Measurements from ENCODE around the gene MINK1. TPM values are rescaled to one million over a fixed set of nuclear protein-coding genes. Genes with fewer than 3 reads are reported as not detected.
A peak's percentile ranks its signal among the peaks of the same experiment; 100 is the strongest.

The MINK1 gene
- total and polyA plus RNA-seq, 2 donors (not counting 1 experiment from before 2014, with no cell fraction given), result 109 to 160 TPM

GRCh38 chr17:4899341-4900230 lies 66.4 kb downstream of the MINK1 start, which contains the start of gene C17orf107:
Gene C17orf107 (plus strand): TSS chr17:4899536. CDS start chr17:4899763, 227 bp downstream.
- peaks cover 4% of the 10 kb centered on the region for H3K27me3 Mint-ChIP-seq
- peaks cover 0 to 24% of the 10 kb centered on the region in 2 experiments for H3K36me3 ChIP-seq (replicated peaks in 1 of 2; ENCODE audit: control extremely low read depth in 1 of 2, control insufficient read depth in 1 of 2, extremely low read depth in 1 of 2, insufficient read depth in 2 of 2, low read length in 1 of 2)
- WGBS (ENCODE audit: insufficient coverage), result 12% methylated on average over 60 of the region's 60 CpGs
- H3K9me3 ChIP-seq (ENCODE audit: control extremely low read depth in 1 of 3, control insufficient read depth in 2 of 3, insufficient read depth in 1 of 3, low read length in 2 of 3), result peaks cover 0 to 25% (median 0%) of the 10 kb centered on the region in 3 donors
- H4K20me1 ChIP-seq (ENCODE audit: control insufficient read depth, insufficient read depth, low read length, poor library complexity, severe bottlenecking), result no peaks in the 10 kb centered on the region
- ATAC-seq (ENCODE audit: low read depth) (peak; percentile 83), DNase-seq (peak; percentile 97)
- peak within 1 kb of the TSS; percentile 68 for H3K9ac ChIP-seq (ENCODE audit: low read length)
- peak within 1 kb of the TSS; percentile 93 for H3K27ac Mint-ChIP-seq
- no peaks in the 10 kb centered on the region for H3K79me2 ChIP-seq (ENCODE audit: control insufficient read depth, insufficient read depth, low read length)
- peaks cover 48% of the 10 kb centered on the region for H3K4me1 Mint-ChIP-seq
- H3K27ac ChIP-seq (ENCODE audit: low read length in 2 of 2), result peak within 1 kb of the TSS in 1 of 2 donors; percentile 55
- TF ChIP-seq CTCF (IDR thresholded peaks at IDR 0.05) (peak; percentile 14), EZH2 (IDR thresholded peaks at IDR 0.05; ENCODE audit: borderline replicate concordance, insufficient read depth, low read depth, low read length, poor library complexity, severe bottlenecking) (no peak)
- H2AFZ ChIP-seq (ENCODE audit: insufficient read depth, low read depth, low read length, poor library complexity, severe bottlenecking), result peak within 1 kb of the TSS; percentile 69
- ChIA-PET CTCF (interaction anchor here (0.7 to 4.0 kb wide), 9 partner anchors 10 to 190 kb away, joined by 3 to 15 read pairs (median 4); partner anchors contain the start of gene SPAG7), POLR2A (interaction anchor here (0.6 to 2.1 kb wide), 6 partner anchors 11 to 547 kb away, joined by 3 to 9 read pairs (median 4); partner anchors contain the start of genes RNF167, SLC25A11 and SPAG7)
- intact Hi-C loops (cut with micrococcal nuclease), result loop anchor here (1.0 to 5.0 kb wide), 4 partner anchors 68 to 332 kb away; partner anchors contain the start of genes PLD2, SPAG7 and ZFP3
- H3K9me3 Mint-ChIP-seq (ENCODE audit: insufficient read depth), result no peaks in the 10 kb centered on the region
- H3K27me3 ChIP-seq (replicated peaks in 1 of 4; ENCODE audit: control extremely low read depth in 1 of 4, control insufficient read depth in 3 of 4, insufficient read depth in 4 of 4, low read length in 3 of 4), result peaks cover 0 to 27% (median 10%) of the 10 kb centered on the region in 4 experiments
- H3K4me2 ChIP-seq (replicated peaks; ENCODE audit: low read depth, low read length, poor library complexity, severe bottlenecking), result peak within 1 kb of the TSS; percentile 98
- peak within 1 kb of the TSS; percentile 93 for H3K4me3 Mint-ChIP-seq
- peak within 1 kb of the TSS; percentile 32 to 73 (median 66) for H3K4me3 ChIP-seq (ENCODE audit: control extremely low read depth in 1 of 5, extremely low read depth in 1 of 5, insufficient read depth in 1 of 5, low read depth in 2 of 5, low read length in 4 of 5)
- peaks cover 45 to 53% of the 10 kb centered on the region in 2 donors for H3K4me1 ChIP-seq (ENCODE audit: control insufficient read depth in 2 of 2, insufficient read depth in 2 of 2, low read length in 2 of 2)
